Smooth muscle cell of bladder (primary cell): ENCODE data around the gene ZFYVE16. TPM values are rescaled to one million over a fixed set of nuclear protein-coding genes. Genes with fewer than 3 reads are reported as not detected.

Source experiments
- total RNA-seq: library from RNA; depleted of rRNA; stranded (reverse); fragments of >200 nt; gene quantifications from 2 replicates; pipeline ENCODE4 v1.2.3, GENCODE V29; 2014

The ZFYVE16 gene
- 26.3 and 26.5 TPM in 2 replicates for total RNA-seq

DNA sequence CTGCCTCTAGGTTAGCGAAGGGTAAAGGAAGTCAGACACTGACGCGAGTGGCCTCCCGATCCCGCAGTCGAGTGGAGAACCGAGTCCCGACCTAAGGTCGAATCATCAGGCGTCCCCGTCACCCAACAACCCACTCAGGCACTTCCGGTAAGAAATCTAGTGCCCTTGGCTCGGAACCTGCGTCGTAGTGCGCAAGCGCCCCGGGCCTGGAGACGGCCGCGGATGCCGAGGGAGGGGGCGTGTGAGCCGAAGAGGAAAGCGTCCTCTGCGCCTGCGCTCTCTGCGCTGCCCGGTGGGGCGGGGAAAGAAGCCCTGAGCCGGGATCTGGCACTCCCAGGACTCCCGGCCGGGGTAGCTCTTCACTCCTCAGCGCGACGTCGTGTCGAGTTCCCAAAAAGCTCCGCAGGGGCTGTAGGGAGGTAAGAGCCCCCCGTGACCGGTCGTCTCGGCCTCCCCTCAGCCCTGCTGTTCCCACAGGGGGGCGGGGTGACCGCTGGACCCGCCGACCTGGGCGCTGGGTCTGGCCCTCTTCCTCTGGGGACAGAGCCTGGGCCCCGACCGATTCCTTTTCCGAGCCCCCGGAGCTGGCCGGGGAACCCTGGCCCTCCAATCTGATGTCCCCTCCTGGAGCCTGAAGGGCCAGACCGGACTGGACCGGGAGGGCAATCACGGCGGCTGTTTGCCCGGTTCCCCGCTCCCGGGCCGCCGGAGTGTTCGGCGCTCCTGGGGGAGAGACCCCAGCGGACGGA is at the start of gene ZFYVE16:
Gene ZFYVE16, plus strand, starts transcription at position 330 of the 749 bp plus-strand sequence. CDS start 26,084 bp downstream, outside the sequence.

DNA sequence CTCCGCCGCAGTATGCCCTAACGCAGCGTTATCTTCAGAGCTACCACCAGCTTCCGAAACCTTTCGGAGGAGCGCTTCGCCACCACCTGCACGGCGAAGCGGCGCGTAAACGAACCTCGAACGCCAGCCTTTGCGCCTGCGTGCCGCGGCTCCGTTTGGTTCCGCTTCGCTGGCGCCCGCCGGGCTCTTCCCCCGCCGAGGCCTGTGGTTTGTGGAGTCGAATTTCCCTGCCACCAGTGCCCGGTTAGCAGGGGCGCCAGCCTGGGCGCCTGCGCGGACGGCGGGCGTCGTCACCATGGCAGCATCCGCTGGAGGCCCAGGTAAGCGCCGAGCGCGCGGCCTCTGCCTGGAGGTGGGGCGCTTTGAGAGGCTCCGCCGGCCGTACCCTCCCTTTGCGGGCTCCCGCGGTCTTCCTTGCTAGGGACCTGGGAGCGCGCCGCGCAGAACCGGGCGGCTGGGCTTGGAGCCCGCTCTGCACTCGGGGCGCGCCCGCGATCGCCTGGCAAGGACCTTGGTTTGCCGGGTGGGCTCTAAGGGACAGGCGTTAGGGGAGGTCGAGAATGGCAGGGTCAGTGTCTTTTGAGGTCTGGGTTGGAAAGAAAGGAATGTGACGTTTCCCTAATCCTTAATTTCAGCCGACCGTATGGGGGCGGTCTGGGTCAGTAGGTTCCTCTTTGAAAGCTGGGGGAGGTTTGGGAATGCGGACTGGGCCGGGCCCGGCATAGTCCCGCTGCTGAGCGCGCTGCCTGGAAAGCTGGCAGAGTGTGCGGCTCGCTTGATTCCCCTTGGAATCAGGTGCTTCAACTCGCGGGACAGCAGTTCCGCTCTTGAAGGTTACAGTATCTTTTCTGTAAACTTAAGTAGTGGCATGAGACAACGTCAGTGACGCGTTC is 80.2 kb downstream of the ZFYVE16 start, which contains the start of gene FAM151B:
Gene FAM151B, plus strand, starts transcription at position 272 of the 893 bp plus-strand sequence. Its CDS starts 24 bp downstream, at position 296.

Other genes starting within 250 kb of the ZFYVE16 start
- gene SERINC5, start 152.0 kb upstream of the ZFYVE16 start, total RNA-seq, result 16.0 and 16.6 TPM in 2 replicates
- gene SPZ1, start 88.1 kb upstream of the ZFYVE16 start, total RNA-seq, result not detected in 2 replicates
- gene FAM151B, start 80.0 kb downstream of the ZFYVE16 start, total RNA-seq, result 7.9 and 8.0 TPM in 2 replicates
- under 0.01 TPM in 1 of 2 replicates, not detected in the other for gene ANKRD34B, start 162.2 kb downstream of the ZFYVE16 start, total RNA-seq
- 13.1 and 14.1 TPM in 2 replicates for gene MSH3, start 246.6 kb downstream of the ZFYVE16 start, total RNA-seq
- 5.7 and 6.5 TPM in 2 replicates for gene DHFR, start 246.9 kb downstream of the ZFYVE16 start, total RNA-seq